Peyer's patch (tissue), 4 donors: ENCODE measurements around the gene MGMT. TPM values are rescaled to one million over a fixed set of nuclear protein-coding genes. Genes with fewer than 3 reads are reported as not detected.

Experiments
- DNase-seq, 3 donors: peaks; one replicate each; pipeline ENCODE4 v3.0.0-alpha.2; 2017 to 2019
- H3K27ac ChIP-seq, 4 donors: fragments of 200-600 bp; sonication (generic); one replicate each; pipeline ENCODE4 v1.5.1; 2016 to 2019
- H3K27me3 ChIP-seq, 2 donors: fragments of 200-600 bp; sonication (generic); one replicate each; pipeline ENCODE4 v1.5.1; 2019
- H3K36me3 ChIP-seq, 3 donors: fragments of 200-600 bp; sonication (generic); one replicate each; pipeline ENCODE4 v1.5.1; 2016 to 2019
- H3K4me1 ChIP-seq, 4 donors: fragments of 200-600 bp; sonication (generic); one replicate each; pipeline ENCODE4 v1.5.1; 2016 to 2019
- H3K4me3 ChIP-seq, 4 donors: fragments of 200-600 bp; sonication (generic); 1 replicate in 3 of 4; 2 replicates in 1 of 4; pipeline ENCODE4 v1.5.1; 2016 to 2019; ENCODE audit warnings: mild to moderate bottlenecking in 1 of 4
- H3K9me3 ChIP-seq, 4 donors: fragments of 200-600 bp; sonication (generic); one replicate each; pipeline ENCODE4 v1.5.1; 2016 to 2019; ENCODE audit warnings: mild to moderate bottlenecking in 1 of 4
- POLR2A ChIP-seq, 2 donors: fragments of 450-650 bp; IDR thresholded peaks; one replicate each; pipeline ENCODE4 v1.5.1; 2017; ENCODE audit warnings: antibody characterized with exemption in 2 of 2, mild to moderate bottlenecking in 2 of 2, moderate library complexity in 2 of 2
- total RNA-seq, 4 donors: library from RNA; depleted of rRNA; stranded (reverse); fragments of >200 nt; gene quantifications; one replicate each; pipeline ENCODE4 v1.1.0, GENCODE V29; 2016
- TF ChIP-seq, protein P1 (sequence below), 6 experiments: fragments of 450-650 bp in 4 of 6; fragments of 200-600 bp in 2 of 6; sonication (generic) in 1 of 6; IDR thresholded peaks; one replicate each; pipeline ENCODE4 v1.5.1; 2017 to 2019; ENCODE audit warnings: antibody characterized with exemption in 6 of 6, mild to moderate bottlenecking in 3 of 6, moderate library complexity in 1 of 6

MGMT gene
- total RNA-seq, 4 donors from 2014 or later = 24.5 to 43.7 (median 35.3) TPM

DNA sequence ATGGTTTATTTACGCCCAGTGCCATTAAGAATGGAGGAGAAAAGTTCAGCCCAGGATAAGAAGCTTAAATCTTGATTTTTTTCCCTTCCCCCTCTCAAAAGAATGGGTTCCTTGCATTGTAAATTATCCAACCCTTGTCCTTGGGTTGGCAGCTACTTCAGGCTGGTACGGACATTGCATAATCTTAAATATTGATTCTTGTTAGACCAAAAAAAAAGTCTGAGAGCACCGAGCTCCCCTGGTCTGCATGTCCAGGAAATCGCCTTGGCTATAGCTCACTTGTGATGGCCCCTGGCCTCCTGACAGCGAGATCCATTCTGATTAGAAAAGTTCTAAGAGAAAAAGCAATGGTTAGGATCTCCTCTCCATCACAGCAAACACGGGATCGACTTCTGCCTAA is 345.4 kb downstream of the MGMT start:
- no peak for TF ChIP-seq POLR2A (IDR thresholded peaks at IDR 0.05)
- TF ChIP-seq, protein P1, sequence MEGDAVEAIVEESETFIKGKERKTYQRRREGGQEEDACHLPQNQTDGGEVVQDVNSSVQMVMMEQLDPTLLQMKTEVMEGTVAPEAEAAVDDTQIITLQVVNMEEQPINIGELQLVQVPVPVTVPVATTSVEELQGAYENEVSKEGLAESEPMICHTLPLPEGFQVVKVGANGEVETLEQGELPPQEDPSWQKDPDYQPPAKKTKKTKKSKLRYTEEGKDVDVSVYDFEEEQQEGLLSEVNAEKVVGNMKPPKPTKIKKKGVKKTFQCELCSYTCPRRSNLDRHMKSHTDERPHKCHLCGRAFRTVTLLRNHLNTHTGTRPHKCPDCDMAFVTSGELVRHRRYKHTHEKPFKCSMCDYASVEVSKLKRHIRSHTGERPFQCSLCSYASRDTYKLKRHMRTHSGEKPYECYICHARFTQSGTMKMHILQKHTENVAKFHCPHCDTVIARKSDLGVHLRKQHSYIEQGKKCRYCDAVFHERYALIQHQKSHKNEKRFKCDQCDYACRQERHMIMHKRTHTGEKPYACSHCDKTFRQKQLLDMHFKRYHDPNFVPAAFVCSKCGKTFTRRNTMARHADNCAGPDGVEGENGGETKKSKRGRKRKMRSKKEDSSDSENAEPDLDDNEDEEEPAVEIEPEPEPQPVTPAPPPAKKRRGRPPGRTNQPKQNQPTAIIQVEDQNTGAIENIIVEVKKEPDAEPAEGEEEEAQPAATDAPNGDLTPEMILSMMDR (IDR thresholded peaks at IDR 0.05) = no peak
- DNase-seq = no peak
- H3K4me1 ChIP-seq = no peaks in the 10 kb centered on the region
- H3K9me3 ChIP-seq = no peaks in the 10 kb centered on the region
- no peaks in the 10 kb centered on the region for H3K36me3 ChIP-seq
- no peaks in the 10 kb centered on the region for H3K27me3 ChIP-seq
- H3K27ac ChIP-seq = no peak overlapping the region
- no peak overlapping the region for H3K4me3 ChIP-seq

DNA sequence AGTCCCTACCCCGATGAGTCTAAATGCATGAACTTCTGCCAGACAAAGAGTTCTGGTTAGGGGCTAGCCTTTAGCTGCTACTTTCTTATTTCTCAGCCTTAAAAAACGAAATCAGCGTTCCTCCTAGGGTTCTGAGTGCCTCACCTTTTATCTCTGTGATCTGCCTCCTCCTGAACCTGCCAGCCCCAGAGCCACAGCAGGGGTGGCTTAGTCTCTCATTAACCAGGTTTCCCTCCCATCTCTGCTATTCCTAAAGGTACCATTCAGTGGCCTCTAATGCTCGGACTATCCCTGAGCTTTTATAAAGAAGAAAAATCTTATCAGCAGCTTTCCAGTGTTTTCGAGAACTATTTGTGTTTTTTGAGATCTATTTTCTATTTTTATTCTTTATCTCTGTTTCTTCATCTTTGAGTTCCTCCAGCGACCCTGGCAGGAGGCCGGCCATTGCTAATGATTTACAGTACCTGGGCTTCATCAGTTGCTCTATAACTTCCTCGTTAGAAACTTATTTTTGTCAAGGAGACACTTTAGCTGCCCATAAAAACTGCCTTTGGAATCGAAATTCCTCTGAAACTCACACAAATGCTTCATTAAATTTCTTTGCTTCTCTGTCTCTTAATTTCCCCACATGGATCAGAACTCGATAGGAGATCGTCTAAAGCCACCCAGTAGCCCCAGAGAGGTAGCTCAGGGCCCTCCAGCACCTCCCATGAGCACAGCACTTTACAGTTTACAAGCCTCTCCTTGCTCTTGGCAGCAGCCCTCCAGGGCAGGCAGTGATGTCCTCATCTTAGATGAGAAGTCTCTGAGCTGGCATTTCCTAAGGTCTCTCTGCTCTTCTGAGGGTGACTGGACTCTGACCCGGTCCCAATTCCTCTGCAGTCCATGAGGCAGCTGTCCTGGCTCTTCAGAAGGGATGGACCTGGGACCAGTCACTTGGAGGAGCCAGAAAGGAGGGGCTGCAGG is 347.9 kb downstream of the MGMT start:
- no peak for DNase-seq
- Histone ChIP-seq H3K36me3 (no peaks in the 10 kb centered on the region), H3K27ac (no peak overlapping the region)

DNA sequence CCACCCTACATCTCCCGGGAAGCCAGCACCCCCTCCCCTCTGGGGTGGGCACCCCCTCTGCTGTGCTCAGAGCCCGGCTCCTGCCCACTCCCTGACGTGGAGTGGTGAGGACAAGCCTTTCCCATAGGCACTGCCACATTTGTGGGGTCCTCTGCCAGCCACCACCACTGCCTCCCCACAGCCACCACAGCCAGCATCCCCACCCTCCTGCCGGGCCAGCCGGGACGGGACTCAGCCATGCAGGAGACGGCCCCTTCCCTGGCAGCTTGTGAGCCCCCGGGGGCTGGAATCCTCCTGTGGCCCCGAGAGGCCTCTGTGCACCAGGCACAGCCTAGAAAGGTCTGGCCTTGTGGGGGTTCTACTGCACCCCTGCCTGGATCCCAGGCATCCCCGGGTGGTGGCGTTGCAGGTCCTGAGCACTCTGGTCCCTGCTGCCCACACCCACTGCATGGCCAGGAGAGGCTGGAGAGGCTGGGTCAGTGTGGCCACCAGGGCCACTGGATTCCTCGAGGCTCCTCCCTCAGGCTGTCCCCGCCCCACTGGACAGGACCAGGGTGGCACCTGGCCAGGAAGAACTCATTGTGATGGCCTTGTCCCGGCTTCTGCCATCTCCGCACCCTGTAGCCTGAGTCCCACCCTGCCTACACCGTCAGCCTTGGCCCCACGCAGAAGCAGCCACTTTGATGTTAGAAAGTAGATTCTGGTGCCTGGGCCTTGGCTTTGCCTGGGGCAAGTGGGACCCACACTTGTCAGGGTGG is 349.0 kb downstream of the MGMT start:
- no peaks in the 10 kb centered on the region for H3K36me3 ChIP-seq
- no peaks in the 10 kb centered on the region for H3K9me3 ChIP-seq
- H3K4me1 ChIP-seq = no peaks in the 10 kb centered on the region
- H3K27ac ChIP-seq = no peak overlapping the region
- no peaks in the 10 kb centered on the region for H3K27me3 ChIP-seq
- no peak overlapping the region for H3K4me3 ChIP-seq
- no peak for TF ChIP-seq POLR2A (IDR thresholded peaks at IDR 0.05)
- TF ChIP-seq, protein P1 (IDR thresholded peaks at IDR 0.05) = no peak
- DNase-seq = no peak

More for the DNA sequence above, 347.9 kb downstream of the MGMT start:
- H3K9me3 ChIP-seq = no peaks in the 10 kb centered on the region
- TF ChIP-seq, protein P1 (IDR thresholded peaks at IDR 0.05) = no peak
- no peak for TF ChIP-seq POLR2A (IDR thresholded peaks at IDR 0.05)
- no peaks in the 10 kb centered on the region for H3K27me3 ChIP-seq
- no peak overlapping the region for H3K4me3 ChIP-seq
- H3K4me1 ChIP-seq = no peaks in the 10 kb centered on the region

DNA sequence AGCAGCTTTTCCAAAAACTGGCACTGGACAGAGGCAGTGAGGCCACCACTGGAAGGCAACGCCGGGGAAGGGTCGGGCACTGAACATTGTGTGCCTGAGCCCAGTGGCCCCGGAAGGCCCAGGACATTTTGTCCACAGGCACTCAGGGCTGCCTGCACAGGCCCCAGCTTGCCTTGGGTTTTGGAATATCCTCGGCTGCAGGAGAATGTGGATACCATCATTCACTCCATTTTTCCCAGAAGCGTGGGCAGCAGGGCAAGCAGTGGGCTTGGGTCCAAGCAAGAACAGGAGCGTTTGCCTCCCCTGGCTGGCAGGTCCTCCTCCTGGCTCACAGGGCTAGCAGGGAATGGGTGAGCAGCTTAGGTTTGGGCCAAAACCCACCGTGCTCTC is 349.6 kb downstream of the MGMT start:
- no peak overlapping the region for H3K4me3 ChIP-seq
- TF ChIP-seq, protein P1 (IDR thresholded peaks at IDR 0.05) = no peak
- TF ChIP-seq POLR2A (IDR thresholded peaks at IDR 0.05) = no peak
- no peaks in the 10 kb centered on the region for H3K36me3 ChIP-seq
- no peaks in the 10 kb centered on the region for H3K4me1 ChIP-seq
- H3K27me3 ChIP-seq = no peaks in the 10 kb centered on the region
- no peaks in the 10 kb centered on the region for H3K9me3 ChIP-seq
- H3K27ac ChIP-seq = no peak overlapping the region
- no peak for DNase-seq
